Keratinocyte (primary cell): ENCODE data around the gene TMTC3. TPM values are rescaled to one million over a fixed set of nuclear protein-coding genes. Genes with fewer than 3 reads are reported as not detected.

Source experiments
- DNase-seq: peaks from one replicate; pipeline ENCODE4 v3.0.0-alpha.2; 2011; ENCODE audit warnings: low read depth, missing footprints, low spot score
- FAIRE-seq: peaks from 2 replicates; lab custom pipeline; 2011; peaks lifted over from hg19 to GRCh38; lab: Jason Lieb, UNC
- H2AFZ ChIP-seq: 2 replicates; pipeline ENCODE4 v1.6.0; 2012; ENCODE audit warnings: low read length, control low read depth, inconsistent platforms; ENCODE audit not compliant: control insufficient read depth
- H3K27ac ChIP-seq: 2 replicates; pipeline ENCODE4 v1.5.1; 2011; ENCODE audit warnings: low read length; ENCODE audit not compliant: control insufficient read depth, insufficient read depth
- H3K27me3 ChIP-seq: 3 replicates; pipeline ENCODE4 v1.6.0; 2011; ENCODE audit warnings: low read length; ENCODE audit not compliant: control insufficient read depth, insufficient read depth; ENCODE audit errors: extremely low read depth
- H3K36me3 ChIP-seq, 2 experiments: 2 replicates in 1 of 2; 3 replicates in 1 of 2; pipeline ENCODE4 v1.5.1; 2011; ENCODE audit warnings: low read length in 2 of 2, mild to moderate bottlenecking in 1 of 2; ENCODE audit not compliant: control insufficient read depth in 2 of 2, insufficient read depth in 2 of 2; ENCODE audit errors: extremely low read depth in 1 of 2
- H3K4me1 ChIP-seq: 3 replicates; pipeline ENCODE4 v1.5.1; 2011; ENCODE audit warnings: low read length; ENCODE audit not compliant: control insufficient read depth, insufficient read depth; ENCODE audit errors: extremely low read depth
- H3K4me2 ChIP-seq: 3 replicates; pipeline ENCODE4 v1.6.0; 2011; ENCODE audit warnings: low read depth, low read length; ENCODE audit not compliant: control insufficient read depth, insufficient read depth; ENCODE audit errors: extremely low read depth
- H3K4me3 ChIP-seq, 3 experiments: fragments of 200-600 bp in 1 of 3; sonication (generic) in 1 of 3; 2 replicates in 2 of 3; 3 replicates in 1 of 3; pipeline ENCODE4 v1.5.1; 2011 to 2016; ENCODE audit warnings: low read length in 3 of 3, mild to moderate bottlenecking in 3 of 3, control low read depth in 2 of 3, inconsistent platforms in 1 of 3, low read depth in 1 of 3, mixed read lengths in 1 of 3, mixed run types in 1 of 3, moderate library complexity in 1 of 3; ENCODE audit not compliant: control insufficient read depth in 2 of 3, insufficient read depth in 2 of 3; ENCODE audit errors: extremely low read depth in 1 of 3
- H3K79me2 ChIP-seq: 2 replicates; pipeline ENCODE4 v1.6.0; 2012; ENCODE audit warnings: low read length; ENCODE audit not compliant: control insufficient read depth, insufficient read depth
- H3K9ac ChIP-seq: 3 replicates; pipeline ENCODE4 v1.6.0; 2011; ENCODE audit warnings: low read length; ENCODE audit not compliant: control insufficient read depth, insufficient read depth; ENCODE audit errors: extremely low read depth
- H3K9me1 ChIP-seq: 3 replicates; pipeline ENCODE4 v1.6.0; 2011; ENCODE audit warnings: low read length; ENCODE audit not compliant: control insufficient read depth, insufficient read depth; ENCODE audit errors: extremely low read depth
- H3K9me3 ChIP-seq: 2 replicates; pipeline ENCODE4 v1.5.1; 2012; ENCODE audit warnings: low read depth, low read length; ENCODE audit not compliant: control insufficient read depth
- H4K20me1 ChIP-seq: 3 replicates; pipeline ENCODE4 v1.6.0; 2011; ENCODE audit warnings: low read length; ENCODE audit not compliant: control insufficient read depth, insufficient read depth; ENCODE audit errors: extremely low read depth
- EZH2 ChIP-seq: IDR thresholded peaks from one replicate; pipeline ENCODE4 v1.6.1; 2012; ENCODE audit warnings: inconsistent platforms, mild to moderate bottlenecking, low read length, moderate library complexity
- dilution Hi-C: fragments of 300-500 bp; cut with MboI; formaldehyde crosslinking; loops from one replicate; pipeline ENCODE4 v1.7.0; 2020; ENCODE audit warnings: low sequenced_read_pairs; ENCODE audit not compliant: extremely low pct_ligation_motif_present
- polyA plus RNA-seq, 5 experiments: library from polyadenylated mRNA; depleted of rRNA in 3 of 5; stranded (reverse) in 3 of 5; stranded (forward) in 1 of 5; unstranded in 1 of 5; fragments of >200 nt; gene quantifications; 1 replicate in 1 of 5; 2 replicates in 3 of 5; 3 replicates in 1 of 5; pipeline versions ENCODE4 v1.2.1 to v1.2.3, GENCODE V29; 2011 to 2012; ENCODE audit warnings: missing spikeins in 2 of 5, low read depth in 1 of 5, low replicate concordance in 1 of 5
- TF ChIP-seq, protein P1 (sequence below), 3 experiments: IDR thresholded peaks in 1 of 3; conservative IDR thresholded peaks in 1 of 3; optimal IDR thresholded peaks in 1 of 3; 2 replicates in 2 of 3; 3 replicates in 1 of 3; pipeline versions ENCODE3 to v1.5.1; 2011; ENCODE audit warnings: low read length in 3 of 3, mild to moderate bottlenecking in 3 of 3, moderate library complexity in 2 of 3, control low read depth in 1 of 3, inconsistent platforms in 1 of 3; ENCODE audit not compliant: insufficient read depth in 2 of 3; ENCODE audit errors: extremely low read depth in 1 of 3

TMTC3 gene
- polyA plus RNA-seq, 1 donor (not counting 4 experiments of a cell fraction or from before 2014, with no cell fraction given), result 35.1 TPM

DNA sequence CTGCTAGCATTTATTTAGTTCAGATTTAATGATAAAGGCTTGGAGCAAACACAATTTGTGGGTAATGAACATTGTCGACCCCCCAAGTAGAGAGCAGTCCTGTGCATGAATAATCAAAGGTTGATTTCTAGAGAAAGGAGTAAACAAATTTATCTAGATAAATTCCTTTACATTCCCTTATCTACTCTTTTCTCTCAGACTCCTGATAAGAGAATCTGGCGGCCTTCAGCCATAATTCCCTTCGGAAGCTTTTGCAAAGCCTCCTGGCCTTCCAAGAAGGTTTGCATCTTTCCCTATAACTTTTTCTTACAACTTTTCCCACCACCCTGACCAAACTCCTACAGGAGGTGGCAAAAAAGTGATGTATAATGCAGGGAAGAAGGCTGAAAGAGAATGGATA lies 42.1 kb downstream of the TMTC3 start:
- Histone ChIP-seq H4K20me1 (no peaks in the 10 kb centered on the region), H3K27ac (no peak overlapping the region), H3K4me1 (peaks cover 13% of the 10 kb centered on the region), H3K36me3 (no peaks in the 10 kb centered on the region), H2AFZ (no peak overlapping the region), H3K79me2 (no peaks in the 10 kb centered on the region), H3K27me3 (no peaks in the 10 kb centered on the region), H3K9me3 (peaks cover 2% of the 10 kb centered on the region), H3K4me3 (no peak overlapping the region), H3K9ac (no peak overlapping the region), H3K9me1 (no peaks in the 10 kb centered on the region), H3K4me2 (no peak overlapping the region)
- dilution Hi-C loops, result no loop called here
- DNase-seq (no peak), FAIRE-seq (no peak)
- TF ChIP-seq, protein P1, sequence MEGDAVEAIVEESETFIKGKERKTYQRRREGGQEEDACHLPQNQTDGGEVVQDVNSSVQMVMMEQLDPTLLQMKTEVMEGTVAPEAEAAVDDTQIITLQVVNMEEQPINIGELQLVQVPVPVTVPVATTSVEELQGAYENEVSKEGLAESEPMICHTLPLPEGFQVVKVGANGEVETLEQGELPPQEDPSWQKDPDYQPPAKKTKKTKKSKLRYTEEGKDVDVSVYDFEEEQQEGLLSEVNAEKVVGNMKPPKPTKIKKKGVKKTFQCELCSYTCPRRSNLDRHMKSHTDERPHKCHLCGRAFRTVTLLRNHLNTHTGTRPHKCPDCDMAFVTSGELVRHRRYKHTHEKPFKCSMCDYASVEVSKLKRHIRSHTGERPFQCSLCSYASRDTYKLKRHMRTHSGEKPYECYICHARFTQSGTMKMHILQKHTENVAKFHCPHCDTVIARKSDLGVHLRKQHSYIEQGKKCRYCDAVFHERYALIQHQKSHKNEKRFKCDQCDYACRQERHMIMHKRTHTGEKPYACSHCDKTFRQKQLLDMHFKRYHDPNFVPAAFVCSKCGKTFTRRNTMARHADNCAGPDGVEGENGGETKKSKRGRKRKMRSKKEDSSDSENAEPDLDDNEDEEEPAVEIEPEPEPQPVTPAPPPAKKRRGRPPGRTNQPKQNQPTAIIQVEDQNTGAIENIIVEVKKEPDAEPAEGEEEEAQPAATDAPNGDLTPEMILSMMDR (optimal IDR thresholded peaks at IDR 0.05 in 1 of 3, IDR thresholded peaks at IDR 0.05 in 1 of 3, conservative IDR thresholded peaks at IDR 0.05 in 1 of 3; ENCODE audit: extremely low read depth in 1 of 3, insufficient read depth in 2 of 3, low read length in 3 of 3), result no peak
- no peak for TF ChIP-seq EZH2

DNA sequence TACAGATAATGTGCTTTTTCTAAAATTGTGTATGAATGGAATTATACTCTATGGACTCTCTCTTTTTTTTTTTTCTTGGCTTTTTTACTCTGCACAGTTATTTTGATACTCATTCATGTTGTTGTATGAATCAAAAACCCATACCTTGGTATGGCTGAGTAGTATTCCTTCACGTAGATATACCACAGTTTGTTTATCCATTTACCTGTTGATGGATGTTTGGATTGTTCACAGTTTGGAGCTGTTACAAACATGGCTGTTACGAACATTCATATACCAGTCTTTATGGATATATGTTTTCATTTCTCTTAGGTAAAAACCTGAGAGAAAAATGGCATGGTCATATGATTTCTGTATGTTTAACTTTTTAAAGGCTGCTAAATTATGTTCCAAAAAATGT lies 43.2 kb downstream of the TMTC3 start:
- Histone ChIP-seq H3K27me3 (no peaks in the 10 kb centered on the region), H3K9ac (no peak overlapping the region), H4K20me1 (no peaks in the 10 kb centered on the region), H3K4me2 (no peak overlapping the region), H3K4me3 (no peak overlapping the region), H3K79me2 (no peaks in the 10 kb centered on the region), H3K9me1 (no peaks in the 10 kb centered on the region), H3K27ac (no peak overlapping the region), H3K9me3 (peaks cover 2% of the 10 kb centered on the region), H3K4me1 (peaks cover 13% of the 10 kb centered on the region), H3K36me3 (no peaks in the 10 kb centered on the region), H2AFZ (no peak overlapping the region)
- no peak for FAIRE-seq
- no peak for TF ChIP-seq EZH2
- TF ChIP-seq, protein P1 (optimal IDR thresholded peaks at IDR 0.05 in 1 of 3, IDR thresholded peaks at IDR 0.05 in 1 of 3, conservative IDR thresholded peaks at IDR 0.05 in 1 of 3; ENCODE audit: extremely low read depth in 1 of 3, insufficient read depth in 2 of 3, low read length in 3 of 3), result no peak
- dilution Hi-C loops, result no loop called here
- no peak for DNase-seq
